H9 (cell line): ENCODE data around the gene VKORC1. TPM values are rescaled to one million over a fixed set of nuclear protein-coding genes. Genes with fewer than 3 reads are reported as not detected.

Source experiments
- DNase-seq: peaks from one replicate; pipeline ENCODE4 v3.0.0-alpha.2; 2017
- H2AFZ ChIP-seq: one replicate; pipeline ENCODE4 v1.6.1; 2013; ENCODE audit warnings: mild to moderate bottlenecking, low read length, control low read depth, moderate library complexity
- H2AK5ac ChIP-seq: 2 replicates; pipeline ENCODE4 v1.6.1; 2013; ENCODE audit warnings: low read length, control low read depth, mixed read lengths; ENCODE audit not compliant: insufficient read length
- H2BK120ac ChIP-seq: one replicate; pipeline ENCODE4 v1.6.1; 2013; ENCODE audit warnings: low read depth, mild to moderate bottlenecking, low read length, control low read depth, inconsistent platforms; ENCODE audit not compliant: poor library complexity, severe bottlenecking
- H2BK12ac ChIP-seq: 2 replicates; pipeline ENCODE4 v1.6.1; 2013; ENCODE audit warnings: low read length, control low read depth, mixed read lengths, low read depth; ENCODE audit not compliant: insufficient read length
- H2BK15ac ChIP-seq: 2 replicates; pipeline ENCODE4 v1.6.1; 2013; ENCODE audit warnings: low read depth, low read length, control low read depth
- H2BK20ac ChIP-seq: one replicate; pipeline ENCODE4 v1.6.1; 2013; ENCODE audit warnings: low read depth, mild to moderate bottlenecking, low read length, control low read depth, inconsistent platforms; ENCODE audit not compliant: poor library complexity, severe bottlenecking
- H2BK5ac ChIP-seq: 2 replicates; pipeline ENCODE4 v1.6.1; 2013; ENCODE audit warnings: low read length, control low read depth, mixed read lengths; ENCODE audit not compliant: insufficient read length
- H3K14ac ChIP-seq: 2 replicates; pipeline ENCODE4 v1.6.1; 2013; ENCODE audit warnings: low read length, control low read depth; ENCODE audit not compliant: insufficient read depth
- H3K18ac ChIP-seq: 2 replicates; pipeline ENCODE4 v1.6.1; 2013; ENCODE audit warnings: low read depth, mild to moderate bottlenecking, mixed read lengths, low read length, control low read depth; ENCODE audit not compliant: insufficient read length
- H3K23ac ChIP-seq: 2 replicates; pipeline ENCODE4 v1.6.1; 2013; ENCODE audit warnings: low read length, control low read depth, mixed read lengths, low read depth; ENCODE audit not compliant: insufficient read length
- H3K23me2 ChIP-seq: 2 replicates; pipeline ENCODE4 v1.6.1; 2013; ENCODE audit warnings: low read depth, mild to moderate bottlenecking, mixed read lengths, low read length, control low read depth; ENCODE audit not compliant: insufficient read length, poor library complexity, severe bottlenecking
- H3K27ac ChIP-seq: 2 replicates; pipeline ENCODE4 v1.5.1; 2013; ENCODE audit warnings: low read length, control low read depth, mixed read lengths, low read depth; ENCODE audit not compliant: insufficient read length
- H3K27me3 ChIP-seq: 2 replicates; pipeline ENCODE4 v1.6.1; 2013; ENCODE audit warnings: low read length, control low read depth, inconsistent platforms; ENCODE audit not compliant: insufficient read depth
- H3K4ac ChIP-seq: 2 replicates; pipeline ENCODE4 v1.6.1; 2013; ENCODE audit warnings: low read depth, mild to moderate bottlenecking, control low read depth, inconsistent platforms, low read length, moderate library complexity
- H3K4me1 ChIP-seq: 2 replicates; pipeline ENCODE4 v1.6.1; 2013; ENCODE audit warnings: low read length, control low read depth, inconsistent platforms; ENCODE audit not compliant: insufficient read depth
- H3K4me2 ChIP-seq: 2 replicates; pipeline ENCODE4 v1.6.1; 2013; ENCODE audit warnings: low read length, control low read depth, mixed read lengths; ENCODE audit not compliant: insufficient read length, insufficient read depth
- H3K56ac ChIP-seq: 2 replicates; pipeline ENCODE4 v1.6.1; 2013; ENCODE audit warnings: low read depth, mild to moderate bottlenecking, mixed read lengths, low read length, control low read depth; ENCODE audit not compliant: insufficient read length
- H3K79me1 ChIP-seq: 2 replicates; pipeline ENCODE4 v1.6.1; 2013; ENCODE audit warnings: low read depth, mild to moderate bottlenecking, moderate library complexity, low read length, control low read depth, inconsistent platforms; ENCODE audit not compliant: insufficient read depth, poor library complexity, severe bottlenecking
- H3K79me2 ChIP-seq: 2 replicates; pipeline ENCODE4 v1.6.1; 2013; ENCODE audit warnings: low read length, control low read depth, inconsistent platforms; ENCODE audit not compliant: insufficient read depth
- H3K9ac ChIP-seq: 2 replicates; pipeline ENCODE4 v1.6.1; 2013; ENCODE audit warnings: low read length, control low read depth, mixed read lengths; ENCODE audit not compliant: insufficient read length; ENCODE audit errors: extremely low read depth
- H3K9me3 ChIP-seq: one replicate; pipeline ENCODE4 v1.6.1; 2013; ENCODE audit warnings: low read depth, low read length, inconsistent platforms; ENCODE audit not compliant: control insufficient read depth
- H3T11ph ChIP-seq: one replicate; pipeline ENCODE4 v1.6.1; 2013; ENCODE audit warnings: mild to moderate bottlenecking, low read length, control low read depth, inconsistent platforms
- H4K20me1 ChIP-seq: one replicate; pipeline ENCODE4 v1.6.1; 2013; ENCODE audit not compliant: control insufficient read depth, insufficient read length, insufficient read depth
- H4K5ac ChIP-seq: 2 replicates; pipeline ENCODE4 v1.6.1; 2013; ENCODE audit warnings: low read depth, mild to moderate bottlenecking, mixed read lengths, low read length, control low read depth; ENCODE audit not compliant: insufficient read length
- H4K8ac ChIP-seq: replicated peaks from 2 replicates; pipeline ENCODE4 v1.6.1; 2013; ENCODE audit warnings: low read length, control low read depth, mixed read lengths, low read depth; ENCODE audit not compliant: insufficient read length
- H4K91ac ChIP-seq: 2 replicates; pipeline ENCODE4 v1.6.1; 2013; ENCODE audit warnings: low read depth, mild to moderate bottlenecking, moderate library complexity, mixed read lengths, low read length, control low read depth; ENCODE audit not compliant: insufficient read length
- H3K27ac Mint-ChIP-seq, 3 experiments: 2 replicates in 2 of 3; 3 replicates in 1 of 3; pipeline ENCODE4 v1.8.0; 2020 to 2021; ENCODE audit warnings: mixed read lengths in 3 of 3, mild to moderate bottlenecking in 1 of 3, moderate library complexity in 1 of 3
- H3K27me3 Mint-ChIP-seq: 2 replicates; pipeline ENCODE4 v1.8.0; 2021; ENCODE audit warnings: low read depth, mild to moderate bottlenecking, moderate library complexity, mixed read lengths
- H3K36me3 Mint-ChIP-seq, 3 experiments: 2 replicates in 2 of 3; 3 replicates in 1 of 3; pipeline ENCODE4 v1.8.0; 2020 to 2021; ENCODE audit warnings: low read depth in 3 of 3, mixed read lengths in 3 of 3; ENCODE audit not compliant: insufficient read depth in 1 of 3
- H3K4me1 Mint-ChIP-seq, 2 experiments: 2 replicates each; pipeline ENCODE4 v1.8.0; 2020; ENCODE audit warnings: mixed read lengths in 2 of 2
- H3K4me3 Mint-ChIP-seq, 2 experiments: 2 replicates in 1 of 2; 3 replicates in 1 of 2; pipeline ENCODE4 v1.8.0; 2020 to 2021; ENCODE audit warnings: mild to moderate bottlenecking in 2 of 2, mixed read lengths in 2 of 2, moderate library complexity in 1 of 2
- H3K9me3 Mint-ChIP-seq, 2 experiments: 2 replicates in 1 of 2; 3 replicates in 1 of 2; pipeline ENCODE4 v1.8.0; 2020; ENCODE audit warnings: mild to moderate bottlenecking in 2 of 2, mixed read lengths in 2 of 2, moderate library complexity in 1 of 2
- CTCF ChIP-seq: fragments of 200-600 bp; sonication (generic); conservative IDR thresholded peaks from 3 replicates; pipeline ENCODE4 v1.8.0; 2021; ENCODE audit warnings: antibody characterized with exemption, mild to moderate bottlenecking
- WGBS: extraction: QIAGEN DNeasy Blood & Tissue Kit; methylation state at CpG from one replicate; pipeline ENCODE4 v1.1.7; 2013; ENCODE audit warnings: missing lambda C conversion rate, low lambda C conversion rate, mixed read lengths; ENCODE audit not compliant: insufficient read length; ENCODE audit errors: extremely low coverage; 5-methylcytosine and 5-hydroxymethylcytosine counted together
- total RNA-seq: library from RNA; stranded (reverse); gene quantifications from 2 replicates; pipeline ENCODE4 v1.2.1, GENCODE V29; 2021

The VKORC1 gene
- total RNA-seq, 1 experiment from 2014 or later: 93.9 TPM

GRCh38 chr16:31108794-31109558 is 14.4 kb upstream of the VKORC1 start:
- no peaks in the 10 kb centered on the region; the same call in 1 of the 2 replicates for H3K27me3 ChIP-seq
- no peak overlapping the region for H2AFZ ChIP-seq
- no peaks in the 10 kb centered on the region for H3K79me1 ChIP-seq
- Mint-ChIP-seq H3K27me3 (no peaks in the 10 kb centered on the region; the same call in 1 of the 2 replicates), H3K4me3 (peak overlapping the region; percentile 76 to 83), H3K36me3 (peaks cover 19 to 37% (median 31%) of the 10 kb centered on the region in 3 experiments), H3K27ac (no peak overlapping the region; a peak in 1 of 7 replicates), H3K4me1 (peaks cover 9 to 14% of the 10 kb centered on the region in 2 experiments), H3K9me3 (no peaks in the 10 kb centered on the region; a peak in 2 of 5 replicates)
- H3K9me3 ChIP-seq: no peaks in the 10 kb centered on the region
- DNase-seq: no peak
- no peak overlapping the region for H2BK5ac ChIP-seq
- WGBS: no CpG with 5 or more reads among the region's 57 CpGs
- H3K4me2 ChIP-seq: peak overlapping the region; percentile 57
- no peak overlapping the region for H4K8ac ChIP-seq
- H2BK12ac ChIP-seq: no peak overlapping the region
- H4K20me1 ChIP-seq: no peaks in the 10 kb centered on the region
- no peak overlapping the region for H4K91ac ChIP-seq
- H2BK20ac ChIP-seq: no peak overlapping the region
- no peak for TF ChIP-seq CTCF
- no peaks in the 10 kb centered on the region; the same call in 1 of the 2 replicates for H3K79me2 ChIP-seq
- H3K18ac ChIP-seq: no peak overlapping the region
- peak overlapping the region; percentile 11 for H3K9ac ChIP-seq
- no peak overlapping the region for H2BK120ac ChIP-seq
- H3K27ac ChIP-seq: no peak overlapping the region
- H3K23ac ChIP-seq: no peak overlapping the region
- H4K5ac ChIP-seq: no peak overlapping the region
- H2AK5ac ChIP-seq: no peak overlapping the region
- no peak overlapping the region for H3K56ac ChIP-seq
- no peak overlapping the region for H3T11ph ChIP-seq
- H3K23me2 ChIP-seq: peaks cover 8% of the 10 kb centered on the region
- no peak overlapping the region for H3K4ac ChIP-seq
- no peak overlapping the region for H2BK15ac ChIP-seq
- 0 out of 2 replicates have a peak overlapping the region, but pooled peaks have one; percentile 44 for H3K14ac ChIP-seq
- H3K4me1 ChIP-seq: no peaks in the 10 kb centered on the region
